ENCODE data around the gene EPS8L2. TPM values are rescaled to one million over a fixed set of nuclear protein-coding genes. Genes with fewer than 3 reads are reported as not detected.

Gene EPS8L2
- total RNA-seq, 1 donor from 2014 or later, result 2.7 TPM

DNA sequence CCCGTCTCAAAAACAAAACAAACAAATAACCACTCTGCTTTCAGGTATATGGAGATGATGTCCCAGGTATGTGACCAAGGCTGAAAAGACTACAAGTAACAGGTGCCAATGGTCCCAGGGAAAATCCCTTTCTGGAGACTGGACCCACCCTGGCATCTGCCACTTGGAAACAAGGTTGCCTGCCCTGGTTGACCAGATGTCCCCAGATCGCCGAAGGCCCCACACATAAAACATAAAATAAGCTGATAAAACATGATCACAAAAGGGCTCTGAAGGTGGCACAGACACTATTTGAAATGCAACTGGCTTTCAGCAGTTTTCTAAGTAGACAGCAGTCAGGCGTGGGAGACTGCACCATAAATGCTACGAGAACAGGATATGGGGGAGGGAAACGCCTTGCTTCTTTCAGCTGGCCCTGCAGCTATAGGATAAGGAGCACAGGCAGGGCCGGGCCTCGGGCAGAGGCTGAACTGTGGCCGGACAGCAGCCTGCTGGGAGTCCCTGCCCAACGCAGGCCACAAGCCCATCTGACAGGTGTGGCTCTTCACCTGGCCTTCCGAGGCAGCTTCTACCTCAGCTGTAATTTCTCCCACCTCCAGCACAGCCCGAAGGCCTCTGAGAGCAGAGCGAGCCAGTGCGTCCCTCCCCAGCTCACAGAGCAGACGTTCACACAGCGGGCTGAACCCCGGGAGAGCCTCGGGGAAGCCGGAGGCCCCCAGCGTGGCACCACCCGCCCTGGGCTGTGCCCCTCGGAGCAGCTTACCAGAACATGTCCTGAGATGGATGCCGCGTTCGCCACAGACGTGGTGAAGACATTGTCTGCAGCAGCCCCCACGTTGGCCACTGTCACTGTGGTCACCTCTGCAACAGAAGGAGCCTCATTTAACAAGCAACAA is 15.0 kb upstream of the EPS8L2 start:
- peak; percentile 33 for DNase-seq

DNA sequence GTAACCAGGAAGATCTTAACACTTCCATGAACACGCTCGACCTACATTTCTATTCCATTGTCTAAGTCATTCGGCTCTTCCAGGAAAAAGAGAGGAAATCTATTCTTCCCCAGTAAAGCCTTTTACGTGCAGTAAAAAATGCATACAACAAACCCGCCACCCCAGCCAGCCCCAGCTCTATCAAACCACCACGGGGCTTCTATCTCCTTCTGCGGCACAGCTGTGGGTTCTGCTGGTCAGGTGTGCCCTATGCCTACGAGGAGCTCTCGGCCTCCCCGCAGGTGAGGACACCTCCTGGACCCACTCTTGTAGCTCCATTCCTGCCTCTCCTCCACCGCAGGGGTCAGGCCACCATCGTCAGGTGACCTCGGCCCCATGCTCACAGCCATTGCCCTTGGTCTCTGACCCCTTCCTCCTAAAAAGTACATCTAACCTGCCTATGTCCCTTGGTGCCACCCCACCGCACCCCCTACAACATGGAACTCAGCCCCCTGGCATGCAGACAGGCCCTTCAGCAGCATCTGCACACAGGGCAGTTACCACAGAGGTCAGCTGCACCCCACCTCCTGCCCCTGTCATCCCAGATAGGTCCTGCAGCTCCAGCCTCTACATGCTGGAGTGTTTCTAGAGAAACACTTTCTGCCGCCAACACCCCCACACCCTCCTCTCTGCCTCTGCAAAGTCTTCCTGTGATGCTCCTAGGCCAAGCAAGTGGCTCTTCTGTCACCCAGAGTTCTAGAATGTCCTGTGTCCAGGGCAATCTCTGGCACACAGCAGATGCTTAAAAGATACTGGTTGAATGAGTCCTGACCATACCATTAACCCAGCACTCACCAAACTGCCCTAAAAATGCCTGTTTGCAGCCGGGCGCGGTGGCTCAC is 14.1 kb upstream of the EPS8L2 start:
- DNase-seq, result no peak

DNA sequence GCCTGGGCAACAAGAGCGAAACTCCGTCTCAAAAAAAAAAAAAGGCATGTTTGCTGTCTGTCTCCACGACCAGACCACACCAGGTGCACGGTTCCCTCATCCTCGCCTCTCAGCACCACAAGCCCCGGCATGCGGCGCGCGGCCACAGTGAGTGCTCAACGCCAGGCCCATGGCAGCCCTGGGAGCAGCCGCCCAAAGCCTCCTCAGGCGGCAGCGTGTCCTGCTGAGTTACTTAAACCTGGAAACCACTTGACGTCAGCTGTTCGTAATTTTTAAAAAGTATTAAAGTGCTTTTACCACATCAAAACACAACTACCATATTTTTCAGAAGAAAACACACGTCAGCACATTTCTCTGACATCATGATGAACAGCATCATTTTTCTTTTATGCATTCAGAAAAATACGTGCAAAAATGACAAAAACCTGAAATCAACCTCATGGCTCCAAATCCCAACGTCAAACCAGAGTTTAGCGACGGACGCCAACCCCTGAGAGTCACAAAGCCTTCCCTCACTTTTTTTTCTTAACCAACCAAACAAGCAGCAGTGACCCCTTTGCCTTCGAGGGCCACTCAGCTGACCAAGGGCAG is 13.1 kb upstream of the EPS8L2 start:
- no peak for DNase-seq

DNA sequence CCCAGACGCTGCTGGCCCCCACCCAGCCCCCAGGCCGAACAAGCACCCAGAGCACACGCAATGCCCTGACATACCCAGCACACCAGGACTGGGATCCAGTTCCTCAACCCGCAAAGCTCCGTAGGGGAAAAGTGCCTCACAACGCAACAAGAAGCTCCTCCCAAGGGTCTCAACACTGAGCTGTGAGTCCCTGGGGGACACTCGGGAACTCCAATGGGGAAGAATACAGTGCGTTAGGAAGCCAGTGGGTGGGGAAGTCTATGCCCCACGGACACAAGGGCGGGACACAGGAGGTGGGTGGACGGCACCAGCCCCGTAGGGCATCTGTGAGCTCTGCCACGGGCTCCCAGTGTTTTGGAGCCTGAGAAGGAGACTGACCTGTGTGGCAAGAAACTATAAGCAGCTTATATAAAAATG is 12.6 kb upstream of the EPS8L2 start:
- peak; percentile 34 for DNase-seq

DNA sequence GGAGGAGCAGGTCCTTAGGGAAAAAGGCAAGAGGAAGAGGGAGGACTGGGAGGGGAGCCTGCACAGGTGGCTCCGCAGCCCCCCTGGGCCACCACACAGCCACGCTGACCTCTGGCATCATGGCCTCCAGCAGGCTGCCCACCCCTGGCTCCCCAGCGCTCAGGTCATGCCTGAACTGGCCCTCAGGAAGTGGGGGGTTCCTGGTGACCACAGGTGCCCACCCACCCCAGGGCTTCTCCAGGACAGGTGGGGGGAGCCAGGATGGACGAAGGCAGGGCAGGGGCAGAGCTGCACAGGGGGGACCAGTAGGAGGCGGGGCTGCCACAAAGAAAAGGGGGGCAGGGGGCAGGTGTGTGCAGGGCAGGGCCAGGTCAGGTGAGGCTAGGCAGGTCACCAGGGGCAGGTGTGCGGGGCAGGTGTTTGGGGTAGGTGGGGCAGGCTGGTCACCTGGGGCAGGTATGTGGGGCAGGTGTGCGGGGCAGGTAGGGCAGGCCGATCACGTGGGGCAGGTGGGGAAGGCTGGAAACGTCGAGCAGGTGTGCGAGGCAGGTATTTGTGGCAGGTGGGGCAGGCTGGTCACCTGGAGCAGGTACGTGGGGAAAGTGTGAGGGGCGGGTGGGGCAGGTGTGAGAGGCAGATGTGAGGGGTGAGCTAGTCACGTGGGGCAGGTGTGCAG is 12.0 kb upstream of the EPS8L2 start:
- no peak for DNase-seq

DNA sequence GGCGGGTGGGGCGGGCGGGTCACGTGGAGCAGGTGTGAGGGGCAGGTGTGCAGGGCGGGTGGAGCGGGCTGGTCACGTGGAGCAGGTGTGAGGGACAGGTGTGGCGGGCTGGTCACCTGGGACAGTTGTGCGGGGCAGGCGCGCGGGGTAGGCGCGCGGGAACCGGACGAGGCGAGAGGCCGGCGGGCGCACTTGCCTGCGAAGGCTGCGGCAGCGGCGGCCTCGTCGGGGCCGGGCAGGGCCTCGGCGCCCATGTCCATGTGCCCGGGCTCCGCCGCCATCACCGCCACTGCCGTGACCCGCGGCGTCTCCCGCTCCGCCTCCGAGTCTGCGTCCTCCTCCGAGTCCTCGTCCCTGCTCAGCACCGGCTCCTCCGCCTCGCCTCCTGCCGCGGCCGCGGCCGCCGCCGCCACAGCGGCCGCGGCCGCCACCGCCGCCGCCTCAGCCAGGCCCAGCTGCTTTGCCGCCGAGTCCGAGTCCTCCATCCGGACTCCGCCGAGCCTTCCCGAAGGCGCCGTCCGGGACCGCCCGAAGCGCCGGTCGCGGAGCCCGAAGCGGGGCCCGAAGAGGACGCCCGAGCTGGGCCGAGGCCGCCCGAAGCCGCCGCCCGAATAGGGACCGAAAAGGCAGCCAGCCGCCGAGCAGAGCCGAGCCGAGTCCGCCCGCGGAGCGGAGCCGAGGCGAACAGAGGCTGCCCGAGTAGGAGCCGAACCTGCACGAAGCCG is 11.3 kb upstream of the EPS8L2 start, which contains the start of gene DEAF1:
TSS of gene DEAF1 (minus strand) at position 660 of the 725 bp plus-strand sequence. CDS start at position 485, 175 bp downstream.
- peak; percentile 99 for DNase-seq

DNA sequence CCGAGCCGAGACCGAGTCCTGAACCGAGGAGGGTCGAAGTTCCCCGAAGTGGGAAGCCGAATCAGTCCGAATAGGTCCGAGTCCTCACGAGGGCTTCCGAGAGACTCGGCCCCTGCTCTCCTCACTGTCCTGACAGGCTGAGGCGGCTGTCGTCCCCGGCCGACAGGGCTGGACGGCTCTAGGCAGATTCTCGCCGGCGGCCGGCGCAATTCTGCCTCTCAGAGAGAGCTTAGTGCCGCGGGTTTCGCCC is 10.8 kb upstream of the EPS8L2 start:
- DNase-seq, result no peak

DNA sequence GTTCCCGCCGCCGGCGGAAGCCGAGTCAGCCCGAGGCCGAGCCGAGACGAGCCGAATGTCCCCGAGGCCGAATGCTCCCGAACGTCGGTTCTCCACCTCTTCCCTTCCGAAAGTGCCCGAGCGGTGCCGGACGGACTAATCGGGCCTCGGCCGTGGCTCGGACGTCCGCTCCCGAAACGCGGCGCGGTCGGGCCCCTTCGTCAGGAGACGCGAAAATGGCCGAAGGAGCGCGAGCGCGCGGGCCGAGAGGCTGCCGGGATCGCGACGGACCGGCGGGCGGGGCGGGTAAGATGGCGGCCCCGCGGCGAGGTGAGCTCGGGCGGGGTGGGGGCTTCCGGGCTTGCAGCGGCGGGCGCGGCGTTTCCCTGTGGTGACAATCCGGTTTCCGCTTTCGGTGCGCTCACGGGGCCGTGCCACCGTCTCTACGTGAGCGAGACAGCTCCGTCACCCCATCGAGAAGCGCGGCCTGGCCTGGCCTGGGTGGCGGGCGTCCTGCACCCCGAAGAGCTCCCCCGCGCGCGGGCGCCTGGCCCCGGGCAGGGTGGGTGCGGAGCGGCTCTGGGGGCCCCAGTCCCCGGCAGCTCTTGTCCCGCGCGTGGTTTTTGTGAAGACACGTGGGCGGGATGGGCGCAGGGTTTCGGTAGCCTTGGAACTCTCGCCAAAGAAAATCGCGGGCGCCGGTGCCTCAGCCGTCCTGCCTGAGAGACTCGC is 10.3 kb upstream of the EPS8L2 start, which contains the start of gene TMEM80:
TSS of gene TMEM80 (plus strand) at position 279 of the 711 bp plus-strand sequence. CDS start at position 291, 12 bp downstream.
- DNase-seq, result peak; percentile 99

DNA sequence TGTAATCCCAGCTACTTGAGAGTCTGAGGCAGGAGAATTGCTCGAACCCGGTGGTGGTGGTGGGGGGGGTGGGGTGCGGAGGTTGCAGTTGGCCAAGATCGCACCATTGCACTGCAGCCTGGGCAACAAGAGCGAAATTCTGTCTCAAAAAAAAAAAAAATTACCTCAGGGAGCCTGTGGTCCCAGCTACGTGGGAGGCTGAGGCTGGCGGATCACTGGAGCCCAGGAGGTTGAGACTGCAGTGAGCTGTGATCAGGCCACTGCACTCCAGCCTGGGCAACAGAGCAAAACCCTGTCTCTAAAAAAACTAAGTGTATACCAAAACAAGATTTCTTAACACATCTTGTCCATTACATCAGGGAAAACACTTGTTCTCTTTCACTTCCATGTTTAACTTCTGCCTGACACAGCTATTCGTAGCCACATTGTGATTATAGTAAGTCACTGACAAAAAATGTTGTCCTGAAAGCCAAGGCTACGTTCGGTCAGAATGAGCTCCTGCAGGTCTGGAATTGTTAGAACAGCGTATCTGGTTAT is 9.0 kb upstream of the EPS8L2 start:
- DNase-seq, result no peak

DNA sequence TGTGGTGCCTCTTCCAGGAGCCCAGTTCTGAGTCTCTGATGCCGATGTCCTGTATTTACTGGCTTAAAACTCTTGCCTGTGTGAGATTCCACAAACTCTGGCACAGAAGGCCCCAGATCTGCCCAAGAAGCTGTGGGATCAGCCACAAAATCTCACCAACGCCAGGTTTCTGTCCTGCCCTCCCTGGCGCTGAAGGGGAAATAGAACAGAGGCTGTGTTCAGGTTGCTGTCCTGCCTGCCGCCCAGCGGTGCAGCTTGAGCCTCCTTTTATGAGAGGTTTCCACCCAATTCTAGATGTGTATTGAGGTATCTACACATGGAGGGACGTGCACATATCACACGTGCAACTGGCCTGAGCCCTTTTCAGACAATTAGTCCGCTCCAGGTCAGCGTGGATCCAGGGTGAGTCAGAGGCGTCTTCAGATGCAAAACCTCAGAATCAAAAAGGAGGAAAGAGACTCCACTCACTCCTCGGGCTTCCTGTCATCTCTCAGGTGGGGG is 8.2 kb upstream of the EPS8L2 start:
- no peak for DNase-seq

DNA sequence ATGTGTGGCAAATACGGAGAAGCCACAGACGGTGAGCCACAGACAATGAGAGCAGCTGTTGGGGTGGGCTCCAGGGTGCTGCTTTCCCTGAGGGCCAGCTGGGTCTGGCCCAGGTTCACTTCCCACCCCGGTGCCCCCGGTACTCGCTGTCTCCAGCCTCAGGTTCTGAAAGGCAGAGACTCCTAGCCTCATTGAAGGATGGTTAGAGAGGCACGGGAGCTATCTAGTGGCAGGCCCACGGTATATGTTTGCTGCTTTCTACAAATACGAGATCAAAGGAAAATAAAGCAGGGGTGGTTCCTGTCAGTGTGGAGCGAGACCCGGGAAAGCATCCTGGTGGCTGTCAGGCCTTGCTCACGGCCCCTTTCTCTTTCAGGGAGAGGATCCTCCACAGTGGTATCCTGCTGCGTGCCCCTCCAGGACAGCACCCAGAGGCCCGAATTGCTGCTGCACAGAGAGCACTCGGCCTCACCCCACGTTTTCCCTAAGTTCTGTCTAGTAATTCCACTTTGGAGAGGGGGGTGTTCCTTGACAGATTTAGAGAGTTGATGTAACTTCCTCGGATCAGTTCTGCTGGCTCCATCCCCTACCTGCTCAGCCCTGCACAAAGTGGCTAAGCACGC is 7.4 kb upstream of the EPS8L2 start:
- DNase-seq, result no peak

DNA sequence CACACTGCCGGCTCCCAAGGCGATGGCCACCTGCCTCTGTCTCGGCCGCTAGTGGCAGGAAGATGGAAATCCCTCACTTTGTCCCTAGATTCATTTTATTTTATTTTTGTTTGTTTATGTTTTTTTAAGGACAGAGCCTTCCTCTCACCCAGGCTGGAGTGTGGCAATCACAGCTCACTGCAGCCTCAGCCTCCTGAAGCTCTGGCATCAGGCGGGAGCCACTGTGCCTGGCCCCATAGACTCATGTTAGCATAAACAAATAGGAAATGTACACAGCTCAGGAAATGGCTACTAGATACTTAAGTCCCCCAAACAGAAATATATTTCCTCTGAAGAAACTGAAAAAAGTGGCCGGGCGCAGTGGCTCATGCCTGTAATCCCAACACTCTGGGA is 6.9 kb upstream of the EPS8L2 start:
- DNase-seq, result no peak

DNA sequence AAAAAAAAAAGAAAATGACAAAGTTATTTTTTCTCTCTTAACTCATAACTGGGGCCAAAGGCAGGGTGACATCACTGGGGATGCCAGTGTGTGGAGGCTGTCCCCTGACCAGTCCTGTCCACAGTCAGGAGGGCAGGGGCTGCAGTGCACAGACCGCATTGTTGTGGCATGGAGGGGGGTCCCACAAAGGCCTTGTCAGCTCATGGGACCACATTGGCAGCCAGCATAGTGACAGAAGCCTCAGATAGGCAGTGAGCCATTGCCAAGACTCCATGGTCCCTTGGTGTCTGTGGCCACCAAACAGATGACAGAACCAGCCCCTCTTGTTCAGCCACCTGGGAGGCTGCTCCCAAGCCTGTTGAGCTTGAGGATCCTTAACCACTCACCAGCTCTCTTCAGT is 6.3 kb upstream of the EPS8L2 start:
- no peak for DNase-seq

DNA sequence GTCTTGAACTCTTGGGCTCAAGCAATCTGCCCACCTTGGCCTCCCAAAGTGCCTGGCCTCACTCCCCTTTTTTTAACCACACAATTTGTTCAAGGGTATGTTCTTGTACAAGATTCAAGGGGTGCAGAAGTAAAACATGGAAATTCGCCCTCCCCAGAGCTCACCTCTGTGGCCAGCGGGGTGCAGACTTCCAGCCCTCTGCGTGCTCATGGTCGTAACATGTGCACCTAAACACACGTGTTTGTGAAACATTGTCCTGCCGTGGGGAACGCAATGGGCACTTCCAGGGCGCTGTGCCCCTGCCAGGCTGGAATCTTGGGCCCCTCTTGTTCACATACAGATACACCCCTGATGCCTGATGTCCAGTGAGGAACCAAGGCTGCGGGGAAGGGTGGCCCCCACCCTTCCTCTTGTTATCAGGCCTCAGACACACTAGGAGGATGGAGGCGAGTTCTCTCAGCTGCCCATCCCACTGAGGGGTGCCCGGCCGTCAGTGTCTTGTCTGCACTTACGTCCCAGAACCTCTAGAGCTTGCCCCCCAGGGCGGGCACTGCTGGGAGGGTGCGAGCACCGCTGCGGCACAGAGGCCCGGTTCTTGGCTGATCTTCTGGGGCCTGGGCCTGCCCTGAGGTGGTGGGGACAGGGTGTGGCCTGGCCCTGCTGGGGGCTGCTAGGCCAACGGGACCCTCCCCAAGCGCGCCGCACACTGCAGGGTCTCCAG is 4.1 kb upstream of the EPS8L2 start:
- no peak for DNase-seq

DNA sequence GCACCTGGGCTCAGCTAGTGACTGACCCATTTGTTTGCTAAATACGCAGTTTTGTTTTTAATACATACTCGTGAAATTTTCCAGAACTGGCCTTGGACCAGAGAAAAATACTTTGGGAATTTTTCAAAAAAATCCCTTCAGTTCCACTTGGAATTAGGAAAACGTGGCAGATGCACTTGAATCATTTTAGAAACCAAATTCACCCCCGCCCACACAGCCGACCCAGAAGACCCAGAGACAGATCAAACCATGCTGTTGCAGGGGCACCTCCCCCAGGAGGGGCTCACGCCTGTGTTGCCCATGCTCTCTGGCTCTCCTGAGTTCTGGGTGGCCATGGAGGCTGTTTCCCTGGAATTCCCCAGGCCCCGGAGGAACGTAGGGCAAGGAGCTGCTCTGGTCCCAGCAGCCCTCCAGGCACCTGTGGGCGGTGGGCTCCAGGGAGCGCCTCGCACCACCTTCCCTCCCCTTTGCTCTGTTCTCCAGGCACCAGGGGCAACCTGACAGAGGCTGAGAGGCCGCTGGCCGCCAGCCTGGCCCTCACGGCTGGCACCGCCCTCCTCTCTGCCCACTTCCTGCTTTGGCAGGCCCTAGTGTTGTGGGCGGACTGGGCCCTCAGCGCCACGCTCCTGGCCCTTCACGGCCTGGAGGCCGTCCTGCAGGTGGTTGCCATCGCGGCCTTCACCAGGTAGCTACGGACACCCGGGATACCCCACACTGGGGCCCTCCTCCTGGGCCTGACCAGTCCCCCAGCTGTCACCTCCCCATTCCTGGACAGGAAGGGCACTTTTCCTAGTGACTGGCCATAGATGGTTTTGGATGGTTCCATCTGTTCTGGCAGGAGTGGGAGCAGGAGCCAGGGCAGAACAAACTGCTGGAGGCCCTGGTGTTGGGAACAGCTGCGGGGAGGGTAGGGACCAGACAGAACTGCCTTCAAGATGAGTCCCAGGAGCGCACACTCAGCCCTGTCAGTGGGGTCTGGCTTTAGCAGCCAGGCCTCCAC is 3.3 kb upstream of the EPS8L2 start:
- DNase-seq, result peak; percentile 43

DNA sequence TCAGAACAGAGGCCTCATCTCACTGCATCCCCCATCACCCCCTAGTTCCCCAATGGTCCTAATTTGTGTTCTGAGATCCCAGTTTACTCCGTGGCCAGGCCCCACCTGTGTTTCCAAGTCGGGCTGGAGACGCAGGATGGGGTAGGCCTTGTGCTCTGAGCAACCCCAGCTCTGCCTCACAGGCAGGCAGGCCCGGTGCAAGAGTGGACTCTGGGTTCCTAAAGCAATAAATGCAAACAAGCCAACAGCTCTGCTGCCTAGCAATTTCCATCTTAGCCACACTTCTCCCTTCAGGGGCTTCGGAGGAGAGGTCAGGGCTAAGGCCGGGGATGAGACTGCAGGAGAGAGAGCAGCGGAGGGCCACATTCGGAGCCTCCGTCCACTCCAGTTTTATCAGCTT is 2.5 kb upstream of the EPS8L2 start:
- DNase-seq, result no peak

DNA sequence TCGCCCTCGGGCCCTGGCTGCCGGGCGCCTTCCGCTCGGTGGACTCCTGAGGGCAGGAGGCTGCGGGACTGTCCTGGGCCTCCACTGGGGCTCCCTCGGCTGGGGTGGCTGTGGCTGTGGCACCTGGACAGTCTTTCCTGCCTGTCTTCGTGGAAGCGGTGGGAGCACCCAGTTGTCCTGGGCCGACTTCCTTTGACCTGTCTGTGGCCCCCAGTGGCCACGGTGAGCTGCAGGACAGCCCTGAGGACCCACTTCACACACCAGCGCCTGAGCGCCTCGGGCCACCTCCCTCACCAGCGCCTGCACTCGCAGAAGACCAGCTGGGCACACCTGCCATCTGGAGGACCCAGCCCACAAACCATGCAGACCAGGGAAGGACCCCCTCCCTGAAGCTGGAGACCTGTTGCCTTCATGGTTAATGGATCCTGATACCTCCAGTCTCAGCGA is 1.8 kb upstream of the EPS8L2 start:
- DNase-seq, result no peak

All from dermis blood vessel endothelial cell (primary cell).